T47D (cell line): ENCODE data around the gene KCNB1.

ENCODE experiments used
- DNase-seq, 2 experiments: peaks; one replicate each; pipeline versions ENCODE4 v3.0.0 to v3.0.0-alpha.2; 2011 to 2012; ENCODE audit warnings: low read depth in 1 of 2, low spot score in 1 of 2
- JUND ChIP-seq: IDR thresholded peaks from 2 replicates; pipeline ENCODE4 v1.6.1; 2012; ENCODE audit warnings: low read depth
- in situ Hi-C: cut with HindIII; loops from 2 replicates; pipeline ENCODE4 v1.10.0; 2016; ENCODE audit warnings: low sequenced_read_pairs, low pct_unique_long_range_greater_than_20kb

Gene KCNB1

DNA sequence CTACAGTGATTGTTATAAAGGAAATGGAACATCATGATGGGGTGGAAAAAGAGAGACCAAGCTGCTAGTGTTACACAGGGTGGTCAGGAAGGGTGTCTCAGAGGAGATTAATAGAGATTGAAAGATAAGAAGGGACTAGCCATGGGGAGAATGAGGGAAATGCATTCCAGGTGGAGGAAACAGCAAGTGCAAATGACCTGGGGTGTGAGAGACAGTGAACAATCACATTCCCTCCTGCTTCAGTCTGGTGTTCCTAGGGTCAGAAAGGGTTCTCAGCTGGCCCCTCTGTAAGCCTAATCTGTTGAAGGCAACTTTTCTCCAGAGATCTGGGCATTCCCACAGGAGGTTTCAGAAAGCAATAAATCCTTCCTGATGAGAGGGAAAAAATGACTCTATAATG, 3.6 kb upstream of the KCNB1 start:
- TF ChIP-seq JUND: no peak
- in situ Hi-C loops: no loop called here
- DNase-seq: no peak

GRCh38 chr20:49485563-49485962, 3.1 kb upstream of the KCNB1 start:
- no peak for TF ChIP-seq JUND
- no peak for DNase-seq
- in situ Hi-C loops: no loop called here

DNA sequence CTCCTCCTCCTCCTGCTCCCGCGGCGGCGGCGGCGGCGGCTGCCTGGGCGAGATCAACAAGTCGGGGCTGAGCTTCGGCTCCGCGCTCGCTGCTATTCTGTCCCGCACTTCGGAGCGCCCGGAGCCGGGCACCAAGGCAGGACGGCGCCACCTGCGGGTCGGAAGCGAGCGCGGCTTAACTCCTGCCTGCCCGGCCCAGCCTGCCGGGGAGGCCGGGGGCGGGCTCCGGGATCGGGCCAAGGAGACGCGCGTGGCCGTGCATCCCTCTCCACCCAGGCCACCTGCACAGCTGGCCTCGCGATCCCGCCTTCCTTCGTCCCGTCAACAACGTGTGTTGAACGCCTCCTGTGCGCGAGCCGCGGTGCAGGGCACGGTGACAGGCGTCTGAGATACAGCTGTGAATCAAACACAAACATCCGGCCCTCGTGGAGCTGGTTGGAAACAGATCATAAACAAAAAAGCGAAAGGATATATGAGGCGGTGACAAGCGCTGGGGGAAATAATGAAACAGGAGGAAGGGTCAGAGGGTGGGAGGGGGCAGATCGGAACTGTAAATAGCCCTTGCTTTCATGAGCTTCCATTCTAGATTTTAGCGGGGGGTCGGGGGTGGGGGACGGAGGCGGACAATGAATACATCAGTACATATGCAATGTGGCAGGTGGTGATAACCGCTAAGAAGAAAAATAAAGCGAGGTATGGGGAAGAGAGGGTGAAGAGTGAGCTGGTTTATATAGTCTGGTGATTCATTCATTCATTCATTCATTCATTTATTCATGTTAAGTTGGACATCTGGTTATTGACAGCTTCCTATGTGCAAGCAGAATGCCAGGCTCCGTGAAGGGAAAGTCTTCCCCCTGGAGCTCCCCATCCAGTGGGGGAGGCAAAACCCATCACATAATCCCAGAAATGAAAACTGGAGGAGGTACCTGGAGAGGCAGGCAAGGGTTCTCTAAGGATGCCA, 2.0 kb upstream of the KCNB1 start:
- in situ Hi-C loops: no loop called here
- DNase-seq: peak; percentile 91 to 93
- no peak for TF ChIP-seq JUND

GRCh38 chr20:49483696-49484123, 1.2 kb upstream of the KCNB1 start:
- in situ Hi-C loops: no loop called here
- no peak for TF ChIP-seq JUND
- peak in 1 of 2 experiments; percentile 39 for DNase-seq

GRCh38 chr20:49483018-49483695, 689 bp upstream of the KCNB1 start:
- TF ChIP-seq JUND: no peak
- peak; percentile 30 to 50 for DNase-seq
- in situ Hi-C loops: no loop called here

- DNase-seq: no peak
- in situ Hi-C loops: no loop called here
- no peak for TF ChIP-seq JUND
These were observed 295 bp downstream of the KCNB1 start for GRCh38 chr20:49482173-49482572.

- DNase-seq: no peak
- in situ Hi-C loops: no loop called here
- no peak for TF ChIP-seq JUND
These were observed 1.4 kb downstream of the KCNB1 start for GRCh38 chr20:49481116-49481515.

- in situ Hi-C loops: no loop called here
- TF ChIP-seq JUND: no peak
- no peak for DNase-seq
These were observed 2.2 kb downstream of the KCNB1 start for GRCh38 chr20:49480236-49480635.

DNA sequence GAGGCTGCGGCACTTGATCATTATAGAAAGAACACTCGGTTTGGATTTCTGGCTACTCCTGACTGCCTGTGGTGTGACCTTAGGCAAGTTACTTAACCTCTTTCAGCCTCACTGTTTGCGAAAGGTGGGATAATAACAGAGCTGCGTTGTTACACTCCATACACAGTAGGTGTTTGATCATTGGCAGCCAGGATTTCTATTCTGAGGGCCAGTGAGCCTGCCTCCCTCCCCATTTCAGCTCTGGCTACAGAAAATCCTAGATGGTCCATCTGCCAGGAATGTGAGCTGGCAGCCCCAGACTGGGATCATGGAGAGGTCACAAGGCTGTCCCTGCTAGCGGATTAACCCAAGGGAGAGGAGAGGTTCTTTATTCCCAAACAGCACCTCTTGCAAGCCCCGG, 2.7 kb downstream of the KCNB1 start:
- TF ChIP-seq JUND: no peak
- DNase-seq: peak in 1 of 2 experiments; percentile 14
- in situ Hi-C loops: no loop called here

DNA sequence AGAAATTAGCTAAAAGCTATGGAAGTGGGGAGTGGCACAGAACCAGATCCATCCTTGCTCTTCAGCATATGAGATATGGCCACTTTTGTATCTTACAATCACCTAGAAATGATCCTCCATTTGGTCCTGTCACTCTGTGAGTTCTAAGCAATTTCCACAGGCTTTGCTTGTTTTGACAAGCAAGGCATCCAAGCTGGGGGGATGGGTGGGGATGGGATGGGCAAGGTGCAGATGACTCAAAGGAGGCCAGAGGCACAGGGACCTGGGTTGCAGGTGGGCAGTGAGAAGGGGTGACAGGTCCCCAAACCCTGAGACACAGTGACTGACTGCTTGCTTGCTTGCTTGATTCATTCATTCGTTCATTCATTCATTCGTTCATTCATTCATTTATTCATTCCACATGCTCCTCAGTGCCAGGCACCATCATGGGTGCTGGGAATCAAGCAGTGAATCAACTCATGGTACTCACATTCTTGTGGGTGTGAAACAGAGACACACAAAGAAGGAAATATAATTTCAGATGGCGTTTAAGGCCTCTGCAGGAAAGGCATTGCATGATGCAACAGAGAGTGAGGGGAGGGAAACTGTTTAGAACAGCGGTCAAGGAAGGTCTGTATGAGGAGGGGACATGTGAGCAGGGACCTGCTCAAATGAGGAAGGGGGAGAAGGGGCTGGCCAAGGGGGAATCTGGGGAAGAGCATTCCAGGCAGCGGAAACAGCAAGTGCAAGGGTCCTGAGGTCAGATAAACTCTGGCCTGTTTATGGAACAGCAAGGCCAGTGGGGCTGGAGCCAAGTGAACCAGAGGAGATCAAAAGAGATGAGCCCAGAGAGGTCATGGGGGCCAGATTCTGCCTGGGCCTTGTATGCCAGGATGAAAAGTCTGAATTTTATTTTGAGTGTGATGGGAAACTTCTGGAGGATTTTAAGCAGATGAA, 3.4 kb downstream of the KCNB1 start:
- in situ Hi-C loops: no loop called here
- no peak for TF ChIP-seq JUND
- DNase-seq: no peak

DNA sequence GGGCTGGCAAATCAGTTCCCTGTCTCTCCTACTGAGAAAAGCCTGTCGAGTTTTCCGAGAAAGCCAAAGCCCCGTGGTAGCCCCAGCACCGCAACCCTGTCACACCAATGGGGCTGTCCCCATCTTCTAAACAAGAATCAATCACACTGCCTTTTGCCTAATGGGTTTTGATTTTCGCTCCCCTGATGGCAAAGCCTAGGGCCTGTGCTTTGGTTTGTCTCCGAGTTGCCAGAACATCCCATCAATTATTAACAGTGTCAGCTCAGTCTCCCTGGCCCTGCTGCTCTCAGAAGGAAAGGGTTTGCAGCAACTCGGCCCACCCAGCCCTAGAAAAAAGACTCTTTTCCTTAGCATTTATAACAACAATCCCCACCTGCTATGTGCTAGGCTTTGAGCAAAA, 4.2 kb downstream of the KCNB1 start:
- no peak for TF ChIP-seq JUND
- no peak for DNase-seq
- in situ Hi-C loops: no loop called here

DNA sequence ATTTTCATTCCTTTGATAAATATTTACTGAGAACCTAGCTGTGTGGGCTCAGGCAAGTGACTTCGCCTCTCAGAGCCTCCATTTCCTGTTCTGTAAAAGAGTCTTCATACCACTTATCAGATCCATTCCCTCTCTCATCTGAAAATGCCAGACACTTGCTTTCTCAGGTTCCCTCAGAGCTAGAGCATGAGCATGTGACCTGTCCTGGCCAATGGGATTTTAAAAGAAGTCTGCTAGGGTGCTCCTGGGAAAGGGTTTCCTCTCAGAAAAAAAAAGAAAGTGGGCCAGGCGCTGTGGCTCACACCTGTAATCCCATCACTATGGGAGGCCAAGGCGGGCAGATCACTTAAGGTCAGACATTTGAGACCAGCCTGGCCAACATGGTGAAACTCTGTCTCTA, 5.3 kb downstream of the KCNB1 start:
- DNase-seq: no peak
- in situ Hi-C loops: no loop called here
- no peak for TF ChIP-seq JUND
